Caco-2 (cell line): ENCODE results near the gene IRF2BP2. TPM values are rescaled to one million over a fixed set of nuclear protein-coding genes. Genes with fewer than 3 reads are reported as not detected.

Source experiments
- Bru-seq: library from RNA; stranded (reverse); fragments of 400-500 nt; gene quantifications from one replicate; lab custom pipeline; 2021; lab: Mats Ljungman, UMichigan
- BruChase-seq, 2 experiments: library from RNA; stranded (reverse); fragments of 400-500 nt; gene quantifications; one replicate each; lab custom pipeline; 2021; lab: Mats Ljungman, UMichigan
- BruUV-seq: library from RNA; stranded (reverse); fragments of 400-500 nt; replicated peaks from 2 replicates; lab custom pipeline; 2021; lab: Mats Ljungman, UMichigan
- CTCF ChIA-PET: fragments of 300-600 bp; sonication (Branson Sonifier 250); formaldehyde crosslinking; loops from one replicate; lab custom pipeline; 2022; ENCODE audit warnings: antibody characterized with exemption; lab: Charles Lee
- POLR2A ChIA-PET: fragments of 300-600 bp; sonication (Branson Sonifier 250); formaldehyde crosslinking; loops from one replicate; lab custom pipeline; 2022; ENCODE audit warnings: antibody characterized with exemption; lab: Charles Lee
- DNase-seq, 2 experiments: peaks; one replicate each; pipeline versions ENCODE4 v3.0.0 to v3.0.0-alpha.2; 2020 to 2022
- H3K27me3 ChIP-seq: replicated peaks from 2 replicates; pipeline ENCODE4 v1.6.0; 2011; ENCODE audit warnings: low read length; ENCODE audit not compliant: control insufficient read depth, insufficient read depth
- H3K36me3 ChIP-seq: 2 replicates; pipeline ENCODE4 v1.5.1; 2011; ENCODE audit warnings: low read length; ENCODE audit not compliant: control insufficient read depth, insufficient read depth
- H3K4me1 ChIP-seq: fragments of 250-450 bp; sonication (Bioruptor Pico); 2 replicates; pipeline ENCODE4 v1.5.1; 2020; ENCODE audit warnings: mild to moderate bottlenecking
- H3K4me3 ChIP-seq: 2 replicates; pipeline ENCODE4 v1.5.1; 2011; ENCODE audit warnings: low read depth, mild to moderate bottlenecking, control low read depth, low read length
- H3K9me3 ChIP-seq: fragments of 250-450 bp; sonication (Bioruptor Pico); 2 replicates; pipeline ENCODE4 v1.5.1; 2020; ENCODE audit warnings: mild to moderate bottlenecking, moderate library complexity
- H3K27ac Mint-ChIP-seq: one replicate; pipeline ENCODE4 v1.8.0; 2022; ENCODE audit warnings: mixed read lengths; ENCODE audit not compliant: unreplicated experiment
- H3K27me3 Mint-ChIP-seq: one replicate; pipeline ENCODE4 v1.8.0; 2022; ENCODE audit warnings: mixed read lengths; ENCODE audit not compliant: insufficient read depth, unreplicated experiment
- H3K36me3 Mint-ChIP-seq: one replicate; pipeline ENCODE4 v1.8.0; 2022; ENCODE audit warnings: mild to moderate bottlenecking, mixed read lengths; ENCODE audit not compliant: insufficient read depth, unreplicated experiment
- H3K4me1 Mint-ChIP-seq: one replicate; pipeline ENCODE4 v1.8.0; 2022; ENCODE audit warnings: low read depth, mixed read lengths; ENCODE audit not compliant: unreplicated experiment
- H3K4me3 Mint-ChIP-seq: one replicate; pipeline ENCODE4 v1.8.0; 2022; ENCODE audit warnings: mild to moderate bottlenecking, moderate library complexity, mixed read lengths; ENCODE audit not compliant: unreplicated experiment
- H3K9me3 Mint-ChIP-seq: one replicate; pipeline ENCODE4 v1.8.0; 2022; ENCODE audit warnings: mixed read lengths; ENCODE audit not compliant: unreplicated experiment
- intact Hi-C: fragments of 100-400 bp; cut with micrococcal nuclease; formaldehyde crosslinking; loops from one replicate; pipeline ENCODE4 v1.10.0; 2022; ENCODE audit not compliant: unreplicated experiment
- long read RNA-seq: library from polyadenylated mRNA; stranded (forward); transcript quantifications from one replicate; pipeline ENCODE4 v2.0.0, GENCODE V29; 2022
- total RNA-seq: library from RNA; stranded (reverse); gene quantifications from 2 replicates; pipeline ENCODE4 v1.2.3, GENCODE V29; 2022
- TF ChIP-seq, protein P1 (sequence below), 2 experiments: fragments of 200-600 bp in 1 of 2; IDR thresholded peaks; 1 replicate in 1 of 2; 2 replicates in 1 of 2; pipeline versions ENCODE4 v1.5.1 to v1.8.0; 2011 to 2022; ENCODE audit warnings: antibody characterized with exemption in 1 of 2, control low read depth in 1 of 2, inconsistent platforms in 1 of 2, low read depth in 1 of 2, low read length in 1 of 2, mild to moderate bottlenecking in 1 of 2, moderate library complexity in 1 of 2; ENCODE audit not compliant: insufficient read depth in 1 of 2, severe bottlenecking in 1 of 2, unreplicated experiment in 1 of 2

The IRF2BP2 gene
- total RNA-seq (129 and 135 TPM in 2 replicates), Bru-seq, nascent RNA (percentile 99 among the genes with signal in this experiment), BruChase-seq, experiment 1, labeled RNA remaining after a 2-hour chase (percentile 99 among the genes with signal in this experiment), BruChase-seq, experiment 2, labeled RNA remaining after a 6-hour chase (percentile 94 among the genes with signal in this experiment)
- long read RNA-seq, full-length matches to known transcripts: 28 of 59 reads
- long read RNA-seq, partial matches to known transcripts: 30 of 59 reads
- long read RNA-seq, other reads (novel, unspliced or antisense): 1 of 59 reads

DNA sequence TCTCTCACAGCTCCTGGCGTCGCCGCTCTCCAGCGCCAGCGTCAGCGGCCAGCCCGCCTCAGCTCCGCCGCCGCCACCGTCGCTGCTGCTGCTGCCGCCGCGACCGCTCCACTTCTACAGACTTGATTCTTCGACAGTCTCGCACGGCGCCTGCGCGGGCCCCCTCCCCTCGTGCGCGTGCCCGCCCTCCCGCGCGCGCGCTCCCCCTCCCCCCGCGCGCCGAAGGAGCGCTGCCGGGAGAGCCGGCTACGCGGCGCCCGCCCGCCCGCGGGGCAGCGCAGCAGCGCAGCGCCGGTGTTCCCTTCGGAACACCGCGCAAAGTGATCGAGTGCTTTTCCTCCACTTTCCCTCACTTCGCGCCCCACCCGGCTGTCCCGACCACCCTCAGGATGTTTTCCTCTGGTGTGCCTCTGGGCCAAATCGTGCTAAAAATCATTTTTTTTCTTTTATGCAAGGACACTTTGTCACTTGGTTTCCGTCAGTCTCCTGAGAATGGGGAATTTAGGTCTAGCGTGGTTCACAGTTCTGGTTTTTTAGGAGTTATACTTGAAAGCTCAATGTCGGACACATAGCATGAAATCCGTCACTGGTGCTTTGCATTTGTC, at the start of gene IRF2BP2:
TSS of gene IRF2BP2 (minus strand) at position 118 of the 605 bp plus-strand sequence. CDS start 684 bp downstream, outside the sequence.
- peak; percentile 86 to 92 for DNase-seq
- H3K27me3 ChIP-seq: no peaks in the 10 kb centered on the region
- peaks cover 66% of the 10 kb centered on the region for H3K36me3 Mint-ChIP-seq
- intact Hi-C loops: loop anchor here (5.0 to 10.0 kb wide), 4 partner anchors 67 to 895 kb away; partner anchors contain the start of gene B3GALNT2
- peak within 1 kb of the TSS; percentile 92 for H3K4me3 Mint-ChIP-seq
- H3K4me1 Mint-ChIP-seq: peaks cover 40% of the 10 kb centered on the region
- peak within 1 kb of the TSS; percentile 82 for H3K4me3 ChIP-seq
- no TSS peak for BruUV-seq
- H3K36me3 ChIP-seq: peaks cover 7% of the 10 kb centered on the region
- peak within 1 kb of the TSS; percentile 98 for H3K27ac Mint-ChIP-seq
- POLR2A ChIA-PET: interaction anchor here (0.5 to 5.1 kb wide), 9 partner anchors 9 to 171 kb away, joined by 3 to 72 read pairs (median 25); no protein-coding TSS in a partner anchor
- peaks cover 26% of the 10 kb centered on the region for H3K4me1 ChIP-seq
- H3K27me3 Mint-ChIP-seq: no peaks in the 10 kb centered on the region
- CTCF ChIA-PET: interaction anchor here (1.7 kb wide), 1 partner anchor 12 kb away, joined by 4 read pairs; no protein-coding TSS in a partner anchor
- H3K9me3 Mint-ChIP-seq: no peaks in the 10 kb centered on the region
- no peaks in the 10 kb centered on the region for H3K9me3 ChIP-seq
- TF ChIP-seq, protein P1, sequence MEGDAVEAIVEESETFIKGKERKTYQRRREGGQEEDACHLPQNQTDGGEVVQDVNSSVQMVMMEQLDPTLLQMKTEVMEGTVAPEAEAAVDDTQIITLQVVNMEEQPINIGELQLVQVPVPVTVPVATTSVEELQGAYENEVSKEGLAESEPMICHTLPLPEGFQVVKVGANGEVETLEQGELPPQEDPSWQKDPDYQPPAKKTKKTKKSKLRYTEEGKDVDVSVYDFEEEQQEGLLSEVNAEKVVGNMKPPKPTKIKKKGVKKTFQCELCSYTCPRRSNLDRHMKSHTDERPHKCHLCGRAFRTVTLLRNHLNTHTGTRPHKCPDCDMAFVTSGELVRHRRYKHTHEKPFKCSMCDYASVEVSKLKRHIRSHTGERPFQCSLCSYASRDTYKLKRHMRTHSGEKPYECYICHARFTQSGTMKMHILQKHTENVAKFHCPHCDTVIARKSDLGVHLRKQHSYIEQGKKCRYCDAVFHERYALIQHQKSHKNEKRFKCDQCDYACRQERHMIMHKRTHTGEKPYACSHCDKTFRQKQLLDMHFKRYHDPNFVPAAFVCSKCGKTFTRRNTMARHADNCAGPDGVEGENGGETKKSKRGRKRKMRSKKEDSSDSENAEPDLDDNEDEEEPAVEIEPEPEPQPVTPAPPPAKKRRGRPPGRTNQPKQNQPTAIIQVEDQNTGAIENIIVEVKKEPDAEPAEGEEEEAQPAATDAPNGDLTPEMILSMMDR (IDR thresholded peaks at IDR 0.05; ENCODE audit: insufficient read depth in 1 of 2, low read depth in 1 of 2, low read length in 1 of 2, severe bottlenecking in 1 of 2, unreplicated experiment in 1 of 2): no peak

DNA sequence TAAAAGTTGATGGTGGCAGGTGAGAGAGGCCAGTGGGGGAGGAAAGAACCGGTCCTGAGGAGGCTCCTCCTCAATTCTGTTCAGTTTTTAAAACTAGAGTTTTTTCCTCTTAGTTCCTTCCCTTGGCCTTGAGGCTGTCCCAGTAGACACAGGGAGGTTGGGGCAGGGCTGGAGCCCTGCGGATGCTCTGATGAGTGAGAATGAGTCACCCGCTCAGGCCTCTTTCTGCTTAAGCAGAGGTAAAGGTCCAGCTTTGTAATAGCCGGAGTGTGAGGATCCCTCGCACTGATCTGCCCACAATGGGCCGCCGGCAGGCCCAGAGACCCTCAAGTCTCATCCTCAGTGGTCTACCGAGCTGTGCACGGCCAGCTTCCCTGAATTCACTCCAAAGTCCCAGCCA, 49.6 kb upstream of the IRF2BP2 start:
- H3K36me3 Mint-ChIP-seq: no peaks in the 10 kb centered on the region
- no peak overlapping the region for H3K4me3 ChIP-seq

DNA sequence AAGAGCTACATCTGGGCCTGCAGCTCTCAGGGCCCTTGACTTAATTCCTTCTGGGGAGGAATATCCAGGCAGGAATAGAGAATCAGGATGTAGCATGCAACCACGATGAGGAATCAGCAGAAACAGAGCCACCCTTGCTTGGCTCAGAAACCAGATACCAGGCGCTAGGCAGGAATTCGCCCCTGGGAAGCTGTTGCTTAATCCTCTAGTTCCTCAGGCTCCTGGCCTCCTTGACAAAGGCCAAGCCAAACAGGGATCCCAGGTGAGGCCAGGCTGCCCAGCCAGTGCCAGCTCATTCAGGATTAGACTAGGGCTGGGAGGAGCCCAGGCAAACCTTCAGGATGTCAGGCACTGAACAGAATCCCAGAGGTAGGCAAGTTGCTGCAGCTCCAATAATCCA, 48.2 kb upstream of the IRF2BP2 start:
- no TSS peak for BruUV-seq
- Histone ChIP-seq H3K27me3 (no peaks in the 10 kb centered on the region), H3K4me3 (no peak overlapping the region), H3K9me3 (no peaks in the 10 kb centered on the region), H3K36me3 (no peaks in the 10 kb centered on the region), H3K4me1 (peaks cover 28% of the 10 kb centered on the region)
- H3K4me1 Mint-ChIP-seq: peaks cover 39% of the 10 kb centered on the region
- intact Hi-C loops: no loop called here
- no peak for DNase-seq
- ChIA-PET CTCF (interaction anchor here (2.1 kb wide), 1 partner anchor 58 kb away, joined by 8 read pairs; no protein-coding TSS in a partner anchor), POLR2A (interaction anchor here (0.7 kb wide), 1 partner anchor 46 kb away, joined by 3 read pairs; no protein-coding TSS in a partner anchor)
- H3K27me3 Mint-ChIP-seq: no peaks in the 10 kb centered on the region
- no peaks in the 10 kb centered on the region for H3K36me3 Mint-ChIP-seq
- TF ChIP-seq, protein P1 (IDR thresholded peaks at IDR 0.05; ENCODE audit: insufficient read depth in 1 of 2, low read depth in 1 of 2, low read length in 1 of 2, severe bottlenecking in 1 of 2, unreplicated experiment in 1 of 2): no peak
- no peak overlapping the region for H3K27ac Mint-ChIP-seq
- H3K4me3 Mint-ChIP-seq: no peak overlapping the region
- no peaks in the 10 kb centered on the region for H3K9me3 Mint-ChIP-seq

More for the DNA sequence above, 49.6 kb upstream of the IRF2BP2 start:
- H3K36me3 ChIP-seq: no peaks in the 10 kb centered on the region
- H3K4me1 ChIP-seq: peaks cover 28% of the 10 kb centered on the region
- no peak overlapping the region for H3K27ac Mint-ChIP-seq
- H3K27me3 Mint-ChIP-seq: no peaks in the 10 kb centered on the region
- H3K4me1 Mint-ChIP-seq: peaks cover 40% of the 10 kb centered on the region
- H3K9me3 ChIP-seq: no peaks in the 10 kb centered on the region
- TF ChIP-seq, protein P1 (IDR thresholded peaks at IDR 0.05; ENCODE audit: insufficient read depth in 1 of 2, low read depth in 1 of 2, low read length in 1 of 2, severe bottlenecking in 1 of 2, unreplicated experiment in 1 of 2): no peak
- ChIA-PET POLR2A (no interaction called here), CTCF (no interaction called here)
- no peaks in the 10 kb centered on the region for H3K9me3 Mint-ChIP-seq
- intact Hi-C loops: no loop called here
- H3K27me3 ChIP-seq: no peaks in the 10 kb centered on the region
- DNase-seq: no peak
- BruUV-seq: no TSS peak
- no peak overlapping the region for H3K4me3 Mint-ChIP-seq
